NCI-H446 treated with DMSO at 0.1 percent for 48 hours (cell line): ENCODE results near the gene NETO1.

ENCODE experiments used
- DNase-seq: peaks from one replicate; lab custom pipeline; 2025; lab: John Stamatoyannopoulos, UW

NETO1 gene

DNA sequence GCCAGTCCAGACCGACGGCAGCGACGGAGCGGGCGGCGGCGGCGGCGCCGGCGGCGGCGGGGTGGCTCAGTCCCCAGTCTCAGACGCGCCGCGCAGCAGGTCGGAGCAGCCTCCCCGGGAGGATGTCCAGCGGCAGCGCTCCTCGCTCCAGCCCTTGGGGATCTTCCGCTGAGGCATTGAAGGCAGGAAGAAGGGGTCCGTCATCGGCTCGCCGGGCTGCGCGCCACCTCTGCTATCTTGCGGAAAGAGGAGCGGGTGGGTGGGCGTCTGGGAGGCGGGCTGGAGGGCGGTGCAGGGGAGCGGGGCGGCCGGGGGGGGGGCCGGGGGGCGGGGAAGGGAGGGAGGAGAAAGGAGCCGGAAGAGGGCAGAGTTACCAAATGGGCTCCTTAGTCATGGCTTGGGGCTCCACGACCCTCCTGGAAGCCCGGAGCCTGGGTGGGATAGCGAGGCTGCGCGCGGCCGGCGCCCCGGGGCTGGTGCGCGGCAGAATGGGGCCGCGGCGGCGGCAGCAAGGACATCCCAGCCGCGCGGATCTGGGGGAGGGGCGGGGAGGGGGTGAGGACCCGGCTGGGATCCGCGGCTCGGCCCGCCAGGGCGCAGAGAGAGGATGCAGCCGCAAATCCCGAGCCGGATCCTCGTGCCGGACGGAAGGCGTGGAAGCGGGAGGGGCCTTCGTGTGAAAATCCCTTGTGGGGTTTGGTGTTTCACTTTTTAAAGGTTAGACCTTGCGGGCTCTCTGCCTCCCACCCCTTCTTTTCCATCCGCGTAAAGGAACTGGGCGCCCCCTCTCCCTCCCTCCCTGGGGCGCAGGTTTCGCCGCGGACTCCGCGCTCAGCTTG is at the start of gene NETO1:
Gene NETO1, minus strand, starts transcription at position 242 of the 839 bp plus-strand sequence. CDS start 696 bp downstream, outside the sequence.
- DNase-seq = peak; percentile 11

GRCh38 chr18:72910045-72910444 is 42.3 kb upstream of the NETO1 start:
- no peak for DNase-seq

- DNase-seq = peak; percentile 41
Measured at GRCh38 chr18:72908181-72908580, 40.4 kb upstream of the NETO1 start.

- no peak for DNase-seq
Measured at GRCh38 chr18:72903033-72903432, 35.2 kb upstream of the NETO1 start.

DNA sequence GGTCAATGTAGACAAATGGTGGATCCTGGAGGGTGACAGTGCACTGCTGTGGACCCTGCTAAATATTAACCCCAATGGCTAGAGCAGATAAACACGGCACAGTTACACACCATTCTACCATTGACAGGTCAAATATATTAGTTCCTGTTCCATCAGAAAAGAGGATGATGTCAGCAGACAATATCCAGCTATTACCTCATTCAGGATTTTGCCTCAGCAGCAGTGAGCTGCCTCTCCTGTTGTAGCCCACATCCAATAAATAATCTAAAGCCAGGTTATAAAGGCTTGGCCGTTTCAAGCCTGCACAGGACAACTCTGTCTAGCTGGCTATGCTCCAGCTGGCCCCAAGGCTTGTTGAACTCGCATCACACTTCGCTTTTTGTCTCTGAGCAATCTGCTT is 31.6 kb upstream of the NETO1 start:
- peak; percentile 55 for DNase-seq

DNA sequence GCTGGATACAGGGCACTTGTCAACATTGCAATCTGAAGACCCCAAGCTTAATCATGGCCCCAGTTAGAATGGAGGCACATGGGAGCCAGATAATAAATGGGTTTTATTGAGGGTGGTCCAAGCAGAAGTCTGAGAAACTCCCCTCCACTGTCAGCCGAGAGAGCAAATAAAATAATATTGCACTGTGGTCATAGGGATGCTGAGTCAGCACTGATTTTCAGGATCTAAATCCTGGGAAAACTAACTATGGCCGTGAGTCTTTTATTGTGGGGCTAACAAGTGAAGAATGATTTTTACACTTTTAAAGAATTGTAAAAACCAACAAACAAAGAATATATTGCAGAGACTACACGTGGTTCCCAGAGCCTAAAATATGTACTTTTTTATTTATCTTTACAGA is 31.1 kb upstream of the NETO1 start:
- no peak for DNase-seq

DNA sequence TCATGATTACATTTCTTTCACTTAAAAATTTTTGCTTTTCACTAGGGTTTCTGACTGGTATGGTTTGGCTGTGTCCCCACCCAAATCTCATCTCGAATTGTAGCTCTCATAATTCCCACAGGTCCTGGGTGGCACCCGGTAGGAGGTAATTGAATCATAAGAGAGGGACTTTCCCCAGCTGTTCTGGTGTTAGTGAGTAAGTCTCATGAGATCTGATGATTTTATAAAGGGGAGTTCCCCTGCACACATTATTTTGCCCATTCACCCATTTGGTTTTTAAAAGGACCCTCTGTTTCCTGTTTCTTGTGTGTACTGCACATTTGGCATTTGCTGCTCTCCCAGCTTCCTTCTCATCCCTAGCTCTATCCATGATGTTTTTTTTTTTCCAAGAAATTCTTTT is 27.8 kb upstream of the NETO1 start:
- no peak for DNase-seq

- DNase-seq = no peak
Measured at GRCh38 chr18:72878561-72878960, 10.8 kb upstream of the NETO1 start.

GRCh38 chr18:72878143-72878542 is 10.4 kb upstream of the NETO1 start:
- no peak for DNase-seq

DNA sequence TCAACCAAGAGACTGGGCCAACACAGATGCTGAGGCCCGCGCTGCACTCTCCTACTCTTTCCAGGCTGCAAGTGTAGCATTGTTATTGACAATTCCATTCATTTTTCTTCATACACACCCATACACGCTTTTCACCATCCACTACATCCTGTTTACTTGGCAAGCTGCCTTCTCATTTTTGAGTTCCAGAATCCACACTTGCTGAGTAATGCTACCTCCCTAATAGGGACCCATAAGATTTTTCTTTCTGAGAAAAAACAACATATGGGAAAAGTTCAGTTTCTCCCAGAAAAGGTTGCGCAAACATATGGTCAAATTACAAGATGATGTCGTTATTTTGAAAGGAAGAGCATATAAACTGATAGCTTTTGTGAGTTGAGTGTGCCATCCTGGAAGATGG is 3.3 kb upstream of the NETO1 start:
- peak; percentile 74 for DNase-seq

DNA sequence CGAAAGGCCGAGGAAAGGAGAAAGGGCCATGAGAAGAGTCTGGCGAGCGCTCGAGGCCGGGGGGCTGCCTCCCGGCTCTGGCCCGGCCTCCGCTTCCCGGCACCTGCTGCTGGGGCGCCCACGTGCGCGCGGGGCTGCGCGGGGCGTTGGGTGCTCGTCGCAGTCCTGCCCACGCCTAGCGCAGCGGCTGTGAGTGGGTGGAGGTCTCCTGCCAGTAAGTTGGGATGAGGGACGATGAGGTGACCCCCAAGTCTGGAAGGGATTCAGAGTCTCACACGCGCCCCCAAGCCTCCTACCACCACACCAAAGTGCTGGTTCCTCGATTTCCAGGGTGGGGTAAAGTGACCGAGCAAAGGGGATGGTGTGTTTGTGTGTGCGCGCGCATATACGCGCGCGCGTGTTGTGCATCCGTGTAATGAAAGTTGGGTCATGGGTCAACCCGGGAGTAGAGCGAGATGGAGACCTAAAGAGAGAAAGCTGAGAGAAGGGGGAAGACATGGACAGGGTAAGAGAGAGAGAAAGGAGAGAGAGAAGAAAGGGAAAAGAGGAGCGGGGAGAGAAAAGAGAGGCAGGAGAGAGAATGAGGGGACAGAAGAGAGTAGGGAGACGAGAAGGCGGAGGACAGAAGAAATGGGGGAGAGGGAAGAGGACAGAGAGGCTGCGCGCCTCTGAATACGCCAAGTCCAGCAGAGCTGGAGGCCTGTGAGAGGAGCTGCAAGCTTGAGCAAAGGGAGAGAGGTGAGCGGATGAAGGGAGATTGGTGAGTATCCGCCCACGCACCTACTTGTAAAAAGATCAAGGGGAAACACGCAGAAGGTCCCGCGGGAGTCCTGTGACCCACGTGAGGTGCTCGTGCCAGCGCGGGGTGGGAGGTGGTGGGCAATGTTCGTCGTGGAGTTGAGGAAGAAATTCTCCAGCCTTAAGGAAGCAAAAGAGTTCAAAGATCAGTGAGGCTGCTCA is 1.7 kb upstream of the NETO1 start:
- DNase-seq = no peak

DNA sequence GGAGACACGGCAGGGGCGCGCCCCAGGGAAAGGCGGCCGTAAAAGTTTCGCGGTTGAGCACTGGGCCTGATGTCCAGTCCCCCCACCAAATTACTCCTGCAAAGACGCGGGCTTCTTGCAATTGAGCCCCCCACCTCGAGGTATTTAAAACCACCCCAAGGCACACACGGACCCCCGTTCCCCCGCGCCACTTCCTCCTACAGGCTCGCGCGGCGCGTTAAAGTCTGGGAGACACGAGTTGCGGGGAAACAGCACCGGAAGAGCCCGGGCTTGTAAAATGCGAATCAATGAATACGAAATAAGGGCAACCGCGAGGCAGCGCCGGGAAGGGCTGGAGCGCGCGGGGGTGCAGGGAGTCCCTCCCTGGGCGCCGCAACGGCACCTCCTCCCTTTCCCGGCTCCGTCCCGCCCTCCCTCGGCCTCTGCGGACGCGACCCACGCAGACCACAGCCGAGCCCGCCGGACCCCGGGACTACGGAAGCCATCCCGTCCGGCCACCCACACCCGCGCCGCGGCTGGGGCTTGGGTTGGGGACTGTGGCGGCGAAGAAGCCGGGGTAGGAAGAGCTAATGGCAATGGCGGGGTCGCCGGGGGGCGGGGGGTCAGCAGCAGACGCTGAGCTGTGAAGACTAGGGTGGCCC is 918 bp upstream of the NETO1 start:
- DNase-seq = no peak

DNA sequence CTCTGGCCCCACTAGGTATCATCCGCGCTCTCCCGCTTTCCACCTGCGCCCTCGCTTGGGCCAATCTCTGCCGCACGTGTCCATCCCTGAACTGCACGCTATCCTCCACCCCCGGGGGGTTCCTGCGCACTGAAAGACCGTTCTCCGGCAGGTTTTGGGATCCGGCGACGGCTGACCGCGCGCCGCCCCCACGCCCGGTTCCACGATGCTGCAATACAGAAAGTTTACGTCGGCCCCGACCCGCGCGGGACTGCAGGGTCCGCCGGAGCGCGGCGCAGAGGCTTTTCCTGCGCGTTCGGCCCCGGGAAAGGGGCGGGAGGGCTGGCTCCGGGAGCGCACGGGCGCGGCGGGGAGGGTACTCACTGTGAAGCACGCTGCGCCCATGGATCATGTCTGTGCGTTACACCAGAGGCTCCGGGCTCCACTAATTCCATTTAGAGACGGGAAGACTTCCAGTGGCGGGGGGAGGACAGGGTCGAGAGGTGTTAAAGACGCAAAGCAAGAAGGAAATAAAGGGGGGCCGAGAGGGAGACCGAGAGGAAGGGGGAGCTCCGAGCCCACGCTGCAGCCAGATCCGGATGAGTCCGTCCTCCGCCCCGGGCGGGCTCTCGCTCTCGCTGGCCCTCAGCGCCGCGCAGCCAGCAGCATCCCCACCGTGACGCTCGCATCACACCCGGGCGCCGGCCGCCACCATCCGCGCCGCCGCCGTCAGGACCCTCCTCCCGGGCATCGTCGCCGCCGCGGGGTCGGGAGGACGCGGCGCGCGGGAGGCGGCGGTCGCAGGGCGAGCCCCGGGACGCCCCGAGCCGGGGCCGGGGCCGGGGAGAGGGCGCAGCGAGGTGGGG is 664 bp downstream of the NETO1 start:
- DNase-seq = no peak

- no peak for DNase-seq
Measured at GRCh38 chr18:72866442-72866900, 1.3 kb downstream of the NETO1 start.

GRCh38 chr18:72863754-72864153 is 4.0 kb downstream of the NETO1 start:
- no peak for DNase-seq

- DNase-seq = no peak
Measured at GRCh38 chr18:72859088-72859487, 8.7 kb downstream of the NETO1 start.

DNA sequence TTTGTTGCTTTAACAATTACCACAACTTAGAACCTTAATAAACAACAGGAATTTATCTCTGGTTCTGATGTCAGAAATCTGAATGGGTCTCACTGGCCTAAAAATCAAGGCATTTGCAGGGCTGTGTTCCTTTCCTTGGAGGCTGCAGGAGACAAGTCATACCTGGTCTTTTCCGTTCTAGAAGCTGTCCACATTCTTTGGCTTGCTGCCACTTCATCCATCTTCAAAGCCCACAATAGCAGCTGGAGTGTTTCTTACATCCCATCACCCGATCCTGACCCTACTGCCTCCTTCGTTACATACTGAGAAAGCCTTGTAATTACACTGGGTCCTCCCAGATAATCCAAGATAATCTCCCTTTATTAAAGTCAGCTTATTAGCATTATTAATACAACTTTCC is 18.1 kb downstream of the NETO1 start:
- no peak for DNase-seq

- DNase-seq = no peak
Measured at GRCh38 chr18:72848503-72849237, 19.1 kb downstream of the NETO1 start.

- DNase-seq = no peak
Measured at GRCh38 chr18:72847771-72848170, 20.0 kb downstream of the NETO1 start.

DNA sequence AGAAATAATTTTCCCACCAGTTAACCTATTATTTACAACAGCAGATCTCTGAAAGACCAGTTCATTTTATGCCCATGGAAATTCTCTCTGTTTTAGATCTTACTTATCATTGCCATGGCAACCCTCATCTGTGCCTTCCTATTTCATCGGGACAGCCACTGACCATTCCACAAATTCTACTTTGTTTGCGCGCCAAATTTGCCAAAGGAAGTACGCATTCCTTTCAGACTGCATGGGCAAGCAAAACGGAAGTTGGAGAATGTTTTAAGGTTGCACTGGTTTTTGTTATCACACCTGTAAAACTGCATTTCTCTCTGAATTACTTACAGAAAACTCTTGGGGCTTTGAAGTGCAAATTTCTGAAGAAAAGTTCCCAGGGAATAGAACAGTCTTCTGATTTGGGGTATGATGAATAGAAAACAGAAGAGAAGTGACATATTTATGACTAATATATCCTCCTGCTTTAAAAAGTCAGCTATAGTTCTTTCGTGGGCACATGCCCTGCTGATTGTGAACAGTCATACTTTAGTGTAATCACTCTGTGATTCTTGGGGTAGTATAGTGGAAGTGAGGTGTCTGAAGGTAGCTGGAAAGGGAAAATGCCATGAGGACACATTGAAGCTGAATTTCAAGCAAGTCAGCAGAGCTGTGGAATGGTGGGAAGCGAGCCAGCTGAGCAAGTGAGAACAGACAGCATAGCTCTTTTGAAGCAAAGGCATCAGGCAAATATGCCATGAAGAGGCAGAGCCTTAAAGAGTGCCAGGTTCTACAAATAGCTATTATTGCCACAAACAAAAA is 20.9 kb downstream of the NETO1 start:
- peak; percentile 17 for DNase-seq
